Endothelial cell (in vitro differentiated cells): Measurements from ENCODE around the gene DOCK3. TPM values are rescaled to one million over a fixed set of nuclear protein-coding genes. Genes with fewer than 3 reads are reported as not detected.
A peak's percentile ranks its signal among the peaks of the same experiment; 100 is the strongest.

ENCODE experiments used
- DNase-seq: peaks from one replicate; pipeline ENCODE4 v3.0.0; 2021; ENCODE audit warnings: low spot score
- H3K27ac Mint-ChIP-seq: one replicate; pipeline ENCODE4 v1.8.0; 2021; ENCODE audit warnings: mixed read lengths, inconsistent platforms; ENCODE audit not compliant: unreplicated experiment
- H3K27me3 Mint-ChIP-seq: one replicate; pipeline ENCODE4 v1.8.0; 2021; ENCODE audit warnings: mild to moderate bottlenecking, moderate library complexity, mixed read lengths, inconsistent platforms; ENCODE audit not compliant: unreplicated experiment
- H3K36me3 Mint-ChIP-seq: one replicate; pipeline ENCODE4 v1.8.0; 2021; ENCODE audit warnings: mild to moderate bottlenecking, low read depth, mixed read lengths, inconsistent platforms; ENCODE audit not compliant: unreplicated experiment
- H3K4me1 Mint-ChIP-seq: one replicate; pipeline ENCODE4 v1.8.0; 2021; ENCODE audit warnings: mild to moderate bottlenecking, mixed read lengths, inconsistent platforms; ENCODE audit not compliant: unreplicated experiment
- H3K4me3 Mint-ChIP-seq: one replicate; pipeline ENCODE4 v1.8.0; 2021; ENCODE audit warnings: mild to moderate bottlenecking, mixed read lengths, inconsistent platforms; ENCODE audit not compliant: unreplicated experiment
- H3K9me3 Mint-ChIP-seq: one replicate; pipeline ENCODE4 v1.8.0; 2021; ENCODE audit warnings: mixed read lengths, inconsistent platforms; ENCODE audit not compliant: unreplicated experiment
- CTCF ChIP-seq: fragments of 200-600 bp; sonication (generic); IDR thresholded peaks from one replicate; pipeline ENCODE4 v1.5.0; 2021; ENCODE audit warnings: antibody characterized with exemption; ENCODE audit not compliant: unreplicated experiment
- total RNA-seq: library from RNA; stranded (reverse); fragmentation: NEBNext Ultra II Directional; extraction: Animal tissue kit (Norgen Biotek cat#: 25700); gene quantifications from one replicate; pipeline ENCODE4 v1.2.1, GENCODE V29; 2021; ENCODE audit not compliant: unreplicated experiment

The DOCK3 gene
- total RNA-seq, 1 donor from 2014 or later: 1.3 TPM

DNA sequence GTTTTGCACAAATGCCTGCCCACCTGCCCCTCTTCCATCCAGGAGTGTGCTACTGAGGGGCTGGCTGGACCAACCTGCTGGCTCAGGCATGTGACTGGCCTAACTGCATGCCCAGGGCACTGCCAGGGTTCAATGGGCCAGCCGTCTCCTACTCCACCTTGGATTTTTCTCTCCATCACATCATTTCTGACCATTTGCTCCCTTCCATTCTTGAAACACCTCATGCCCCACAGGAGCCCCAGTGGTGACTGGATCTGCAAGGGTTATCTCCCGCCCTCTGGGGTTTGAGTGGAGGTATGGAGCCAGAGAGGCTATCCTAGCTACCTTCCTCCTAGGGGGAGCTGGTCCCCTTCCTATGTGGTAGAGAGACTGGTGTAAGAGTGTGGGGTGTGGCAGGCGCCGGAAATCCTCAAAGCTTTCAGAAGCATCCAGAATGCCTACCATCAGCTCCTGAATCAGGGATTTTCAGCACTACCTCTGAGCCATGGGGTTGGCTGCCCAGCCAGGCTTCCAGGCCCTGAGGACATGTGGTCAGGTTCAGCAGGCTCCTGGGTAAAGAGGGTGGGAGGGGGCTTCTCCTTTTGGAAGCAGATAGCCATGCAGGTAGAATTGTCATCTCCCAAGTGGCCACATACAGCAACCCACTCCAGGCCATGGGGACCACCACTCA, 707.5 kb downstream of the DOCK3 start:
- H3K4me1 Mint-ChIP-seq: peaks cover 25% of the 10 kb centered on the region
- H3K4me3 Mint-ChIP-seq: no peak overlapping the region
- H3K36me3 Mint-ChIP-seq: peaks cover 13% of the 10 kb centered on the region
- DNase-seq: no peak
- peaks cover 9% of the 10 kb centered on the region for H3K27me3 Mint-ChIP-seq
- no peak for TF ChIP-seq CTCF
- no peaks in the 10 kb centered on the region for H3K9me3 Mint-ChIP-seq
- H3K27ac Mint-ChIP-seq: no peak overlapping the region

- no peak overlapping the region for H3K27ac Mint-ChIP-seq
- H3K36me3 Mint-ChIP-seq: peaks cover 18% of the 10 kb centered on the region
- H3K4me3 Mint-ChIP-seq: peak overlapping the region; percentile 98
- no peak for TF ChIP-seq CTCF
- H3K4me1 Mint-ChIP-seq: peaks cover 33% of the 10 kb centered on the region
- H3K9me3 Mint-ChIP-seq: no peaks in the 10 kb centered on the region
- no peak for DNase-seq
- peaks cover 12% of the 10 kb centered on the region for H3K27me3 Mint-ChIP-seq
Measured at GRCh38 chr3:51382947-51383578, 708.3 kb downstream of the DOCK3 start.

DNA sequence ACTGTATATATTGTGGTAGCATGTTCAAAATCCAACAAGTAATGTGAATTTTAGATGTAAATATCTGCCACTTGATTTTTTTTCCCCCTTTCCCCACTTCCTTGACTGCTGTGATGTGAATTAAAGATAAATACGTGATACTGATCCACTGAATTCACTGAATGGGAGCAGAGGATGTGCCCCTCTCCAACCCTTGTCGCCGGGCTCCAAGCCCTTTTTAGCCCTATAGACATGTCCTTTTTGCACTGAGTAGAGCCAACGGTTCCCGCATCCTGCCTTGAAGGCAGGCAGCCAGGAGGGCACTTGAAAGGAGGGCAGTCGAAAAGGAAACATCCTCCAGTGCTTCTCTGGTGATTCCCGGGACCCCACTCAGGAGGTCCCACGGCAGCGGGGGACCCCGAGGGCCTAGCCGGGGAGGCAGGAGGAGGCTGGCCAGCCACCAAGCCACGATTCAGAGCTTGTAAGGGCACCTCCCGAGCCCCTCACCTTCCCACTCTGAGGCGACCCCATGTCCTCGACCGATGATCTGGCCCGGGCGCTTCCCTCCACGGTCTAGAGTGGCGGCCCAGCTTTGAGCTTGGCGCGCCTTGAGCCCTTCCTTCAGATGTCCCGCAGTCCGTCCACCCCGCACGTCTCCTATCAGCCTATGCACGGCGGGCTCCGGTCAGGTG, 709.5 kb downstream of the DOCK3 start:
- Mint-ChIP-seq H3K4me3 (peak overlapping the region; percentile 98), H3K27me3 (peaks cover 10% of the 10 kb centered on the region), H3K36me3 (peaks cover 19% of the 10 kb centered on the region), H3K27ac (peak overlapping the region; percentile 99), H3K4me1 (peaks cover 35% of the 10 kb centered on the region), H3K9me3 (no peaks in the 10 kb centered on the region)
- peak; percentile 38 for DNase-seq
- no peak for TF ChIP-seq CTCF

GRCh38 chr3:51384726-51385473, 710.2 kb downstream of the DOCK3 start, which contains the start of gene MANF:
Gene MANF, plus strand, starts transcription at chr3:51385291. Its CDS starts 52 bp downstream, at chr3:51385343.
- peak within 1 kb of the TSS; percentile 99 for H3K27ac Mint-ChIP-seq
- H3K4me1 Mint-ChIP-seq: peaks cover 35% of the 10 kb centered on the region
- peak within 1 kb of the TSS; percentile 99 for H3K4me3 Mint-ChIP-seq
- peak; percentile 96 for DNase-seq
- H3K36me3 Mint-ChIP-seq: peaks cover 20% of the 10 kb centered on the region
- peaks cover 10% of the 10 kb centered on the region for H3K27me3 Mint-ChIP-seq
- H3K9me3 Mint-ChIP-seq: no peaks in the 10 kb centered on the region
- TF ChIP-seq CTCF: no peak
